ENCODE data around the gene COL4A6.

DNA sequence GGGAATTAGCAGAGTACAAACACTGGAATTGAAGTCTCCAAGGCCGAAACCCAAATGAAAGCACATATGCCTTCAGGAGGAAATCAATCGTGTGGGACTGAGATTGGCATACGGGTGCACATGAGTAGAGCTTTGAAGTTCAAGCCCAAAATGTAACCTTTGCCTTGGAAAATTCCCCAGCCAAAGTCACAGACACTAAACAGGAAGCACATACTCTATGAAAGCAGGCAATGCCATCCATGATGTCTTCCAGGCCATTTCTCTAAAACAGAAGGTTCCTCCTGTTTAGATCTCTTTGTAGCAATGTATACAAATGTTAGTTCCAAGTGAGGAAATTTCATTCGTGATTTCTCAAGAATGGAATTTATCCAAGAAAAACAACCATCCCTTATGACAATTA is 162.5 kb downstream of the COL4A6 start:
- TF ChIP-seq, protein P1, sequence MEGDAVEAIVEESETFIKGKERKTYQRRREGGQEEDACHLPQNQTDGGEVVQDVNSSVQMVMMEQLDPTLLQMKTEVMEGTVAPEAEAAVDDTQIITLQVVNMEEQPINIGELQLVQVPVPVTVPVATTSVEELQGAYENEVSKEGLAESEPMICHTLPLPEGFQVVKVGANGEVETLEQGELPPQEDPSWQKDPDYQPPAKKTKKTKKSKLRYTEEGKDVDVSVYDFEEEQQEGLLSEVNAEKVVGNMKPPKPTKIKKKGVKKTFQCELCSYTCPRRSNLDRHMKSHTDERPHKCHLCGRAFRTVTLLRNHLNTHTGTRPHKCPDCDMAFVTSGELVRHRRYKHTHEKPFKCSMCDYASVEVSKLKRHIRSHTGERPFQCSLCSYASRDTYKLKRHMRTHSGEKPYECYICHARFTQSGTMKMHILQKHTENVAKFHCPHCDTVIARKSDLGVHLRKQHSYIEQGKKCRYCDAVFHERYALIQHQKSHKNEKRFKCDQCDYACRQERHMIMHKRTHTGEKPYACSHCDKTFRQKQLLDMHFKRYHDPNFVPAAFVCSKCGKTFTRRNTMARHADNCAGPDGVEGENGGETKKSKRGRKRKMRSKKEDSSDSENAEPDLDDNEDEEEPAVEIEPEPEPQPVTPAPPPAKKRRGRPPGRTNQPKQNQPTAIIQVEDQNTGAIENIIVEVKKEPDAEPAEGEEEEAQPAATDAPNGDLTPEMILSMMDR (IDR thresholded peaks at IDR 0.05) = no peak
- no peak for TF ChIP-seq POLR2A (IDR thresholded peaks at IDR 0.05)

All from thyroid gland (tissue), 4 donors.